Fibroblast of mammary gland (primary cell): ENCODE results near the gene RGMB.
"Not testable (repeated sequence)": the region's sequence is repeated elsewhere in the genome, so short reads cannot be mapped to it uniquely, and the experiment has no call there.

Experiments used
- DNase-seq: peaks from one replicate; pipeline ENCODE4 v3.0.0-alpha.2; 2010; ENCODE audit warnings: low read depth
- H3K4me3 ChIP-seq: 2 replicates; pipeline ENCODE4 v1.5.1; 2011; ENCODE audit warnings: low read depth, mild to moderate bottlenecking, low read length, moderate library complexity; ENCODE audit not compliant: control insufficient read depth
- TF ChIP-seq, protein P1 (sequence below): conservative IDR thresholded peaks from 2 replicates; pipeline ENCODE4 v1.5.1; 2011; ENCODE audit warnings: low read depth, low read length, inconsistent platforms; ENCODE audit not compliant: control insufficient read depth, insufficient read depth

RGMB gene, protein sequence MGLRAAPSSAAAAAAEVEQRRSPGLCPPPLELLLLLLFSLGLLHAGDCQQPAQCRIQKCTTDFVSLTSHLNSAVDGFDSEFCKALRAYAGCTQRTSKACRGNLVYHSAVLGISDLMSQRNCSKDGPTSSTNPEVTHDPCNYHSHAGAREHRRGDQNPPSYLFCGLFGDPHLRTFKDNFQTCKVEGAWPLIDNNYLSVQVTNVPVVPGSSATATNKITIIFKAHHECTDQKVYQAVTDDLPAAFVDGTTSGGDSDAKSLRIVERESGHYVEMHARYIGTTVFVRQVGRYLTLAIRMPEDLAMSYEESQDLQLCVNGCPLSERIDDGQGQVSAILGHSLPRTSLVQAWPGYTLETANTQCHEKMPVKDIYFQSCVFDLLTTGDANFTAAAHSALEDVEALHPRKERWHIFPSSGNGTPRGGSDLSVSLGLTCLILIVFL

DNA sequence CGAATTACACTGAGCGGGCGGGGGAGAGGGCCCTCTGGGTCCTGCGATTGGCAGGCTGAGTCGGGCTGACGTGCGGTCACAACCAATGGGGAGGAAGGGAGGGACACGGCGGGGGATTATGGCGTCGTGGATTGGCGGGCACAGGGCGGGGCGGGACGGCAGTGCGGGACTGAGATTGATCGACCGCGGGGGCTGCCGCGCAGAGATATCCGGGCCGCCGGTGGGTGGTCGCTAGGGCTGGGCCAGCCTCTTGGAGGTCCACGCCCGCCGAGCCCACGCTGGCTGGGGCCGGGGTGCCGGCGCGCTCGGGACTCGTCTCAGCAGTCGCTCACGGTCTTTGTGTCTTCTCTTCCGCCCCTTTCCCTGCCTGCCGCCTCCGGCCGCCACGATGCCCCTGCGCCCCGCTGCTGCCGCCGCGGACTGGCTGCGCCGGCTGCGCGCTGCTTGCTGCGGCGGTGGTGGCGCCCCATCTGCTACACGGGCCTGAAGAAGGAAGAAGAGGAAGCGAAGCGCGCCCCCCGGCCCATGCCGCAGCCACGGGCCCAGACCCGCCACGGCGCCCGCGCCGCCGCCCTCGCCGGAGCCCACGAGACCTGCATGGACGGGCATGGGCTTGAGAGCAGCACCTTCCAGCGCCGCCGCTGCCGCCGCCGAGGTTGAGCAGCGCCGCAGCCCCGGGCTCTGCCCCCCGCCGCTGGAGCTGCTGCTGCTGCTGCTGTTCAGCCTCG, at the start of gene RGMB:
Gene RGMB, plus strand, starts transcription at position 200 of the 728 bp plus-strand sequence. Its CDS starts 408 bp downstream, at position 608.
- TF ChIP-seq, protein P1, sequence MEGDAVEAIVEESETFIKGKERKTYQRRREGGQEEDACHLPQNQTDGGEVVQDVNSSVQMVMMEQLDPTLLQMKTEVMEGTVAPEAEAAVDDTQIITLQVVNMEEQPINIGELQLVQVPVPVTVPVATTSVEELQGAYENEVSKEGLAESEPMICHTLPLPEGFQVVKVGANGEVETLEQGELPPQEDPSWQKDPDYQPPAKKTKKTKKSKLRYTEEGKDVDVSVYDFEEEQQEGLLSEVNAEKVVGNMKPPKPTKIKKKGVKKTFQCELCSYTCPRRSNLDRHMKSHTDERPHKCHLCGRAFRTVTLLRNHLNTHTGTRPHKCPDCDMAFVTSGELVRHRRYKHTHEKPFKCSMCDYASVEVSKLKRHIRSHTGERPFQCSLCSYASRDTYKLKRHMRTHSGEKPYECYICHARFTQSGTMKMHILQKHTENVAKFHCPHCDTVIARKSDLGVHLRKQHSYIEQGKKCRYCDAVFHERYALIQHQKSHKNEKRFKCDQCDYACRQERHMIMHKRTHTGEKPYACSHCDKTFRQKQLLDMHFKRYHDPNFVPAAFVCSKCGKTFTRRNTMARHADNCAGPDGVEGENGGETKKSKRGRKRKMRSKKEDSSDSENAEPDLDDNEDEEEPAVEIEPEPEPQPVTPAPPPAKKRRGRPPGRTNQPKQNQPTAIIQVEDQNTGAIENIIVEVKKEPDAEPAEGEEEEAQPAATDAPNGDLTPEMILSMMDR: no peak
- DNase-seq: peak; percentile 99
- H3K4me3 ChIP-seq: peak within 1 kb of the TSS; percentile 93

DNA sequence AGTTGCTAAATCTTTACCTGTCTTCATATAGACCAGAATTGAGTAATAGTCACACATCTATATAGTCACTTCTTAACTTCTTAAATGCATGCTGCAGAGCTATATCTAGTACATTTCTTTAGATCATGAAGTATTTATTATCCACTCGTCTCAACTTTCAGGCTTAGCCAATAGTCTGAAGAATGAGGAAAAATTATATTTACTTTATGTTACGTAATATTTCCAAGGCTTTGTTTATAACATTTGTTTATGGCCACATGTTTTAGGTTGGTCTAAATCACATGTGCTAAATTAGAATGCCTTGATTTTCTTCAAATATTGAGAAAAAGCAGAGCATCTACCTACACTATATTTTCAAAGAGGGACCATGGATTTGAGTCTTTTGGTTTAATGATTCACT, 47.2 kb upstream of the RGMB start:
- no peak overlapping the region for H3K4me3 ChIP-seq
- no peak for DNase-seq
- TF ChIP-seq, protein P1: no peak

DNA sequence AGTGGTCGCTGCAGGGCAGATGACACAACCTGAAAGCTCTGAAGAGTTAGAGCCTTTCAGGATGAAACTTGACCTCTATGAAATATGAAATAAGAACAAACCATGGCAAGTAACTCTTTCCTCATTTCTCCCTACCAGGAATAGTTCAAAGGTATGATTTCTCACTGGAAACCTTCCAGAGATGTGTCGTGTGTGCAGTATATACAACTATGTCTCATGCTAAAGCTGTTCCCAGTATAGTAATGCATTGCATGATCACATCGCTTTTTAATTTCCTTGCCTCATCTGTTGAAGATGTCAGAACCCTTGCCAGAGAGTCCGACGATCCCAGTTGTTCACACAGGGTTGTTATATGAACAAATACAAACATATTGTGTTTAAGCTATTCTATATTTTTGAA, 45.8 kb upstream of the RGMB start:
- no peak overlapping the region for H3K4me3 ChIP-seq
- DNase-seq: peak; percentile 41
- TF ChIP-seq, protein P1: no peak

DNA sequence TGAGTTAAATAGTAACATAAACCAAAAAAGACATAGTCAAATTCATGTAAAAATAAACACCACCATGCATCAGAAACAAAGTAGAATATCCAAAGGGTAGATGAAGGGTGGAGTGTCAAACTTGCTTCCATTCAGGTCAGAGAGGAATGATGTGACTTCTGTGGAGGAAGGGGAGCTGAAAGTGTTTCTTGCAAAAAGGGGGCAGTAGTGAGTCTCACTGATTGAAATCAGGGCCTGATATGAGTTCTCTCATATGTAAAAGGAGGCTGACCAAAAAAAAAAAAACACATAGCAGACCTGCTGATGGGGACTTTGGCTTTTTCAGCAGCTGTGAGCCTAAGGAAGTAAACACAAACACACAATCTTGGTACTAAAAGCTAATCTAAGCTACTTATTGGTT, 38.8 kb upstream of the RGMB start:
- DNase-seq: no peak
- H3K4me3 ChIP-seq: no peak overlapping the region
- TF ChIP-seq, protein P1: peak; percentile 15

DNA sequence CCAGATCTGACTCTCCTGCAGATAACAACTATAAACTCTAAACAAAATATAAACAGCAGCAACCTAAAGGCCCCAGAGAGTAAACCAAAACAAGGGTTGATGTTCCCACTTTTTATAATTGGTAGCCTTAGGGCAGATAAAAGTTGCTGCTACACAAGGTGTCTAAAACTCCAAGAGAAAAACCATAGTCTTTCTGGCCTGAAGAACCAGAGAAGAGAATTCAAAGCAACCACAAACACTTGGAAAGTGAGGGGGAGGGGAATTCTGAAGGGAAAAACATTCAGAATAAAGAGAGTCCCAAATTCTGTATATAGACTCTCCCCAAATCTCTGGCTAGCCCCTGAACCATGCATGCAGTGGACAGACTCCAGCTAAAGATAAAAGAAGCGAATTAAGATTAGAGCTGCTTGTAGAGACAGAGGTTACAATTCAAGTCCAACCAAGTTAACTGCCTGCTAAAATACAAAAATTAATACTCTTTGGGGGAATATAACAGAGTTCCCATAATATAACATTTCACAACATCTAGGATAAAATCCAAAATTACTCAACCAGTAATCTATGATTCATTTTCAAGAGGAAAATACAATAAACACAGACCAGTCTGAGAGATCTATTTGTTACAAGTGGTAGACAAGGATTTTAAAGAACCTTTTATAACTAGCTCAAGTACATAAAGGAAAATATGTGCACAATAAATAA, 37.5 kb upstream of the RGMB start:
- peak; percentile 81 for DNase-seq
- H3K4me3 ChIP-seq: no peak overlapping the region
- TF ChIP-seq, protein P1: no peak

DNA sequence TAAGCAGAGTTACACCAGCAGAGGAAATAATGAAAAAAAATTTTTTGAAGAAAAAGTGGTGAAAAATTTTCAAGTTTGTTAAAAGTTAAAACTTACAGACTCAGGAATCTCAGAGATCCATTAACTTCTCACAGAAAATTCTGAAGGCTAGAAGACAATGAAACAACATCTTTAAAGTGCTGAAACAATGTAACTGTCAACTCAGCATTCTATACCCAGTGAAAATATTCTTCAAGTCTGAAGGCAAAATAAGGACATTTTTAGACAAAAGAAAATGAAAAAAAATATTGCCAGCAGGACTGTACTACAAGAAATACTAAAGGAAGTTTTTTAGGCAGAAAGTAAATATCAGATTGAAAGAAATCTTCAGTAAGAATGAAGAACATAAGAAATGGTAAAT, 36.7 kb upstream of the RGMB start:
- no peak for DNase-seq
- no peak overlapping the region for H3K4me3 ChIP-seq
- TF ChIP-seq, protein P1: no peak

DNA sequence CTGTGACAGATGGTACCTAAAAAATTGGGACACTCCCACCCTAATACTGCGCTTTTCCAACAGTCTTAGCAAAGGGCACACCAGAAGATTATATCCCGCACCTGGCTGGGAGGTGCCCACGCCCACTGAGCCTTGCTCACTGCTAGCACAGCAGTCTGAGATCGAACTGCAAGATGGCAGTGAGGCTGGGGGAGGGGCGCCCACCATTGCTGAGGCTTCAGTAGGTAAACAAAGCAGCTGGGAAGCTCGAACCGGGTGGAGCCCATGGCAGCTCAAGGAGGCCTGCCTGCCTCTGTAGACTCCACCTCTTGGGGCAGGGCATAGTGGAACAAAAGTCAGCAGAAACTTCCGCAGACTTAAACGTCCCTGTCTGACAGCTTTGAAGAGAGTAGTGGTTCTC, 36.0 kb upstream of the RGMB start:
- not testable (repeated sequence) for H3K4me3 ChIP-seq, DNase-seq

DNA sequence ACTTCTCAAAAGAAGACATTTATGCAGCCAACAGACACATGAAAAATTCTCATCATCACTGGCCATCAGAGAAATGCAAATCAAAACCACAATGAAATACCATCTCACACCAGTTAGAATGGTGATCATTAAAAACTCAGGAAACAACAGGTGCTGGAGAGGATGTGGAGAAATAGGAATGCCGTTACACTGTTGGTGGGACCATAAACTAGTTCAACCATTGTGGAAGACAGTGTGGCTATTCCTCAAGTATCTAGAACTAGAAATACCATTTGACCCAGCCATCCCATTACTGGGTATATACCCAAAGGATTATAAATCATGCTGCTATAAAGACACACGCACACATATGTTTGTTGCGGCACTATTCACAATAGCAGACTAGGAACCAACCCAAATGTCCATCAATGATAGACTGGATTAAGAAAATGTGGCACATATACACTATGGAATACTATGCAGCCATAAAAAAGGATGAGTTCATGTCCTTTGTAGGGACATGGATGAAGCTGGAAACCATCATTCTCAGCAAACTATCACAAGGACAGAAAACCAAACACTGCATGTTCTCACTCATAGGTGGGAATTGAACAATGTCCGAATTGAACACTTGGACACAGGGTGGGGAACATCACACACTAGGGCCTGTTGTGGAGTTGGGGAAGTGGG, 34.8 kb upstream of the RGMB start:
- H3K4me3 ChIP-seq, DNase-seq: not testable (repeated sequence)
